Activated CD8-positive, alpha-beta memory T cell treated with anti-CD3 and anti-CD28 coated beads, Interleukin-2, amount 50 U/mL, for 4 hours (primary cell): ENCODE results near the gene CTNNA1.
"Not testable (repeated sequence)": the region's sequence is repeated elsewhere in the genome, so short reads cannot be mapped to it uniquely, and the experiment has no call there.

ENCODE experiments used
- DNase-seq: peaks from one replicate; pipeline ENCODE4 v3.0.0-alpha.2; 2020

Gene CTNNA1

GRCh38 chr5:138761115-138761514 lies 7.9 kb downstream of the CTNNA1 start:
- not testable (repeated sequence) for DNase-seq

- not testable (repeated sequence) for DNase-seq
Measured at GRCh38 chr5:138761670-138762069, 8.4 kb downstream of the CTNNA1 start.

- DNase-seq: no peak
Measured at GRCh38 chr5:138762110-138762509, 8.9 kb downstream of the CTNNA1 start.

GRCh38 chr5:138763037-138763778 lies 10.0 kb downstream of the CTNNA1 start:
- DNase-seq: no peak

- no peak for DNase-seq
Measured at GRCh38 chr5:138770291-138770690, 17.1 kb downstream of the CTNNA1 start.

GRCh38 chr5:138770977-138771376 lies 17.8 kb downstream of the CTNNA1 start:
- DNase-seq: no peak

- no peak for DNase-seq
Measured at GRCh38 chr5:138772986-138773594, 19.9 kb downstream of the CTNNA1 start.

GRCh38 chr5:138773624-138774023 lies 20.4 kb downstream of the CTNNA1 start:
- DNase-seq: not testable (repeated sequence)

GRCh38 chr5:138775034-138775433 lies 21.8 kb downstream of the CTNNA1 start:
- no peak for DNase-seq

GRCh38 chr5:138778234-138778633 lies 25.0 kb downstream of the CTNNA1 start:
- DNase-seq: no peak

GRCh38 chr5:138783976-138784375 lies 30.8 kb downstream of the CTNNA1 start:
- DNase-seq: no peak

GRCh38 chr5:138784590-138784989 lies 31.4 kb downstream of the CTNNA1 start:
- DNase-seq: no peak

- no peak for DNase-seq
Measured at GRCh38 chr5:138789771-138790242, 36.6 kb downstream of the CTNNA1 start.

GRCh38 chr5:138790684-138791083 lies 37.5 kb downstream of the CTNNA1 start:
- DNase-seq: no peak

GRCh38 chr5:138792195-138792790 lies 39.1 kb downstream of the CTNNA1 start:
- DNase-seq: no peak

- no peak for DNase-seq
Measured at GRCh38 chr5:138793575-138793974, 40.4 kb downstream of the CTNNA1 start.

GRCh38 chr5:138803285-138803684 lies 50.1 kb downstream of the CTNNA1 start:
- DNase-seq: no peak

- no peak for DNase-seq
Measured at GRCh38 chr5:138803935-138804334, 50.7 kb downstream of the CTNNA1 start.

GRCh38 chr5:138805096-138805495 lies 51.9 kb downstream of the CTNNA1 start:
- DNase-seq: no peak

GRCh38 chr5:138807182-138807581 lies 54.0 kb downstream of the CTNNA1 start:
- no peak for DNase-seq

GRCh38 chr5:138809391-138809790 lies 56.2 kb downstream of the CTNNA1 start:
- DNase-seq: no peak

- DNase-seq: not testable (repeated sequence)
Measured at GRCh38 chr5:138810861-138811260, 57.6 kb downstream of the CTNNA1 start.

- DNase-seq: no peak
Measured at GRCh38 chr5:138815529-138815928, 62.3 kb downstream of the CTNNA1 start.

- DNase-seq: no peak
Measured at GRCh38 chr5:138817241-138817640, 64.0 kb downstream of the CTNNA1 start.
